GM12872 (cell line): Measurements from ENCODE around the gene MYB.

Experiments
- CTCF ChIP-seq: IDR thresholded peaks from 3 replicates; pipeline ENCODE4 v1.5.1; 2011; ENCODE audit warnings: low read depth, mild to moderate bottlenecking, low read length, moderate library complexity; ENCODE audit not compliant: insufficient read depth

Gene MYB

GRCh38 chr6:135250234-135250633 is 69.1 kb downstream of the MYB start:
- TF ChIP-seq CTCF: no peak

- TF ChIP-seq CTCF: no peak
Measured at GRCh38 chr6:135250751-135251497, 69.8 kb downstream of the MYB start.

- no peak for TF ChIP-seq CTCF
Measured at GRCh38 chr6:135251498-135252441, 70.7 kb downstream of the MYB start.

GRCh38 chr6:135254471-135254870 is 73.4 kb downstream of the MYB start:
- TF ChIP-seq CTCF: no peak

GRCh38 chr6:135256866-135257265 is 75.8 kb downstream of the MYB start:
- no peak for TF ChIP-seq CTCF

- TF ChIP-seq CTCF: no peak; the same call in 2 of the 3 replicates
Measured at GRCh38 chr6:135257631-135258405, 76.7 kb downstream of the MYB start.

GRCh38 chr6:135258970-135259369 is 77.9 kb downstream of the MYB start:
- no peak for TF ChIP-seq CTCF
